ENCODE data around the gene USPL1. TPM values are rescaled to one million over a fixed set of nuclear protein-coding genes. Genes with fewer than 3 reads are reported as not detected.

Gene USPL1
- total RNA-seq, 1 experiment from 2014 or later, result 6.0 TPM

DNA sequence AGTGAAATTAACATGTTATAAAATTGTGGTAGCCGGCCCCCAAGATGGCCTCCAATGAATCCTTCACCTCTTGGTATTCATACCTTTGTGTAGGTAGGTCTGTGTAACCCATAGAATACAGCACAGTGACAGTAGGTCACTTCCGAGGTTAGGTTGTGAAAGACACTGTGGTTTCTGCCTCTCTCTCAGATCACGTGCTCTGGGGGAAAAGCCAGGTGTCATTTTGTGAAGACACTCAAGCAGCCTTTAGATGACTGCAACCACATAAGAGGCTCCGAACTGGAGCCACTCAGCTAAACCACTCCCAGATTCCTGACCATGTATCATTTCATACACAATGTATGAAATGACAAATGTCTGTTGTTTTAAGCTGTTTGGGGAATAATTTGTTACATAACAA, 9.8 kb upstream of the USPL1 start:
- Histone ChIP-seq H3F3A (ENCODE audit: low read length, unreplicated experiment) (no peaks in the 10 kb centered on the region), H4K20me1 (ENCODE audit: low read length) (no peaks in the 10 kb centered on the region), H3K79me2 (ENCODE audit: low read length) (peaks cover 12% of the 10 kb centered on the region; the same call in 1 of the 2 replicates), H3K36me3 (ENCODE audit: low read depth, low read length) (no peaks in the 10 kb centered on the region), H2AFZ (ENCODE audit: low read length) (no peak overlapping the region), H3K9ac (ENCODE audit: low read length) (no peak overlapping the region), H3K27me3 (ENCODE audit: low read length) (no peaks in the 10 kb centered on the region), H3K4me3 (ENCODE audit: low read length) (no peak overlapping the region), H3K9me2 (replicated peaks; ENCODE audit: low read length) (no peaks in the 10 kb centered on the region), H3K4me2 (ENCODE audit: low read length) (no peak overlapping the region), H3K4me1 (ENCODE audit: insufficient read depth, low read length) (no peaks in the 10 kb centered on the region), H3K27ac (ENCODE audit: low read length) (no peak overlapping the region), H3K9me3 (ENCODE audit: low read length) (no peaks in the 10 kb centered on the region)
- DNase-seq (no peak), ATAC-seq (no peak)
- intact Hi-C loops (cut with micrococcal nuclease), result no loop called here
- no peak for TF ChIP-seq EZH2phosphoT487 (IDR thresholded peaks at IDR 0.05; ENCODE audit: borderline replicate concordance, low read length)
- TF ChIP-seq, protein P1, sequence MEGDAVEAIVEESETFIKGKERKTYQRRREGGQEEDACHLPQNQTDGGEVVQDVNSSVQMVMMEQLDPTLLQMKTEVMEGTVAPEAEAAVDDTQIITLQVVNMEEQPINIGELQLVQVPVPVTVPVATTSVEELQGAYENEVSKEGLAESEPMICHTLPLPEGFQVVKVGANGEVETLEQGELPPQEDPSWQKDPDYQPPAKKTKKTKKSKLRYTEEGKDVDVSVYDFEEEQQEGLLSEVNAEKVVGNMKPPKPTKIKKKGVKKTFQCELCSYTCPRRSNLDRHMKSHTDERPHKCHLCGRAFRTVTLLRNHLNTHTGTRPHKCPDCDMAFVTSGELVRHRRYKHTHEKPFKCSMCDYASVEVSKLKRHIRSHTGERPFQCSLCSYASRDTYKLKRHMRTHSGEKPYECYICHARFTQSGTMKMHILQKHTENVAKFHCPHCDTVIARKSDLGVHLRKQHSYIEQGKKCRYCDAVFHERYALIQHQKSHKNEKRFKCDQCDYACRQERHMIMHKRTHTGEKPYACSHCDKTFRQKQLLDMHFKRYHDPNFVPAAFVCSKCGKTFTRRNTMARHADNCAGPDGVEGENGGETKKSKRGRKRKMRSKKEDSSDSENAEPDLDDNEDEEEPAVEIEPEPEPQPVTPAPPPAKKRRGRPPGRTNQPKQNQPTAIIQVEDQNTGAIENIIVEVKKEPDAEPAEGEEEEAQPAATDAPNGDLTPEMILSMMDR (conservative IDR thresholded peaks at IDR 0.05; ENCODE audit: low read depth, low read length), result no peak
- ChIA-PET CTCF (no interaction called here), POLR2A (ENCODE audit: unreplicated experiment) (no interaction called here)
- BruUV-seq (replicated peaks), result no TSS peak

DNA sequence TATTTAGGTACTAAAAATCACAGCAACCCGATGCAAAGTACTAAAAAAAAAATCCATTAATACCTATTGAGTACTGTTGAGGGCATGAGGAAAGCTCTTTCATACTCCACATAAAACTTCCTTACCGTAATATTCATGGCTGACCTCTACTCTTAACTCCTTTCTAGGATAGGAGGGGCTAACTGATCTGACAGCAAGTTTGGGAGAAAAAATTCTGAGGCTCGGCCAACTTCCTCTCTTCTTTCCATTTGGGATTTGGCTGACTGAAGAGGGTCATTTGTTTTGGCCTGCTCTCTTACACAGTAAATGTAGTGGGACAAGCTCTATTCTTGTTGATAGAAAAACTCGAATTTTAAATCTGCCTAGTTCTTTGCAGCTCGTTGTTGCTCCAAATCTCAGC, 9.4 kb upstream of the USPL1 start:
- Histone ChIP-seq H4K20me1 (ENCODE audit: low read length) (no peaks in the 10 kb centered on the region), H2AFZ (ENCODE audit: low read length) (no peak overlapping the region)
- CTCF ChIA-PET, result no interaction called here

DNA sequence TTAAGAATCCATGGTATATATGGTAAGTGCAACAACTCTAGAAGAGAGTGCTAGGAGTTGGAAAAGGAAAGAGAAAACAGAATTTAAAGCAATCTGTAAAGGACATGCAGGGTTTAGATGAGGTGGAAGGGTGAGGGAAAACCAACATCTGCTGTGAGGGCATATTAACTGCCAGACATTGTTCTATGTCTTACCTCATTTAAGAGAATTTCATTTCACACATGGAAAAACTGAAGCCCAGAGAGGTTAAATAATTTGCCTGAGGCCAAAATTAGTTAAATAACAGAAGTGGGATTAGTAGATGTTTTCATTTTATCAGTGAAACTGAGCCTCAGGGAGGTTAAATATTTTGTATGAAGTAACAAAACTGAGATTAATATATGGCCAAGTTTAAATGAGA, 7.4 kb upstream of the USPL1 start:
- intact Hi-C loops (cut with micrococcal nuclease), result no loop called here
- TF ChIP-seq, protein P1 (conservative IDR thresholded peaks at IDR 0.05; ENCODE audit: low read depth, low read length), result no peak
- TF ChIP-seq EZH2phosphoT487 (IDR thresholded peaks at IDR 0.05; ENCODE audit: borderline replicate concordance, low read length) (no peak), EZH2 (IDR thresholded peaks at IDR 0.05; ENCODE audit: low read length, unreplicated experiment) (no peak)
- BruUV-seq (replicated peaks), result no TSS peak

More for the DNA sequence above, 9.4 kb upstream of the USPL1 start:
- Histone ChIP-seq H3K4me1 (ENCODE audit: insufficient read depth, low read length) (no peaks in the 10 kb centered on the region), H3K4me2 (ENCODE audit: low read length) (no peak overlapping the region), H3K4me3 (ENCODE audit: low read length) (no peak overlapping the region), H3K27me3 (ENCODE audit: low read length) (no peaks in the 10 kb centered on the region), H3F3A (ENCODE audit: low read length, unreplicated experiment) (no peaks in the 10 kb centered on the region), H3K9me3 (ENCODE audit: low read length) (no peaks in the 10 kb centered on the region), H3K36me3 (ENCODE audit: low read depth, low read length) (no peaks in the 10 kb centered on the region), H3K9me2 (replicated peaks; ENCODE audit: low read length) (no peaks in the 10 kb centered on the region), H3K9ac (ENCODE audit: low read length) (no peak overlapping the region), H3K79me2 (ENCODE audit: low read length) (peaks cover 13% of the 10 kb centered on the region), H3K27ac (ENCODE audit: low read length) (no peak overlapping the region)
- intact Hi-C loops (cut with micrococcal nuclease), result no loop called here
- DNase-seq (no peak), ATAC-seq (no peak)
- no peak for TF ChIP-seq EZH2phosphoT487 (IDR thresholded peaks at IDR 0.05; ENCODE audit: borderline replicate concordance, low read length)
- TF ChIP-seq, protein P1 (conservative IDR thresholded peaks at IDR 0.05; ENCODE audit: low read depth, low read length), result no peak
- TF ChIP-seq EZH2 (IDR thresholded peaks at IDR 0.05; ENCODE audit: low read length, unreplicated experiment), result no peak
- POLR2A ChIA-PET (ENCODE audit: unreplicated experiment), result no interaction called here
- BruUV-seq (replicated peaks), result no TSS peak

More for the DNA sequence above, 7.4 kb upstream of the USPL1 start:
- Histone ChIP-seq H3K9me3 (ENCODE audit: low read length) (no peaks in the 10 kb centered on the region), H3K79me2 (ENCODE audit: low read length) (peaks cover 32% of the 10 kb centered on the region), H3K9me2 (replicated peaks; ENCODE audit: low read length) (no peaks in the 10 kb centered on the region), H4K20me1 (ENCODE audit: low read length) (no peaks in the 10 kb centered on the region), H3F3A (ENCODE audit: low read length, unreplicated experiment) (no peaks in the 10 kb centered on the region), H3K27me3 (ENCODE audit: low read length) (no peaks in the 10 kb centered on the region), H3K27ac (ENCODE audit: low read length) (no peak overlapping the region), H3K4me2 (ENCODE audit: low read length) (no peak overlapping the region), H3K36me3 (ENCODE audit: low read depth, low read length) (no peaks in the 10 kb centered on the region), H2AFZ (ENCODE audit: low read length) (no peak overlapping the region), H3K4me1 (ENCODE audit: insufficient read depth, low read length) (peaks cover 4% of the 10 kb centered on the region; the same call in 1 of the 2 replicates), H3K4me3 (ENCODE audit: low read length) (no peak overlapping the region), H3K9ac (ENCODE audit: low read length) (no peak overlapping the region)
- ChIA-PET CTCF (no interaction called here), POLR2A (ENCODE audit: unreplicated experiment) (no interaction called here)
- ATAC-seq (no peak), DNase-seq (no peak)
